ENCODE measurements around the gene KITLG. TPM values are rescaled to one million over a fixed set of nuclear protein-coding genes. Genes with fewer than 3 reads are reported as not detected.

The KITLG gene
- total RNA-seq, 2 experiments from 2014 or later, result not detected

GRCh38 chr12:88576866-88577265, 3.4 kb downstream of the KITLG start:
- no peaks in the 10 kb centered on the region for H3K9me2 ChIP-seq (ENCODE audit: insufficient read depth, low read length)
- TF ChIP-seq CTCF (conservative IDR thresholded peaks at IDR 0.05; ENCODE audit: low read length), result no peak
- TF ChIP-seq EZH2phosphoT487 (IDR thresholded peaks at IDR 0.05; ENCODE audit: borderline replicate concordance, low read depth, low read length), result no peak
- no TSS peak for BruUV-seq (replicated peaks)
- no peak overlapping the region for H3K4me3 ChIP-seq (ENCODE audit: low read depth, low read length, poor library complexity, severe bottlenecking)
- H4K20me1 ChIP-seq (ENCODE audit: insufficient read depth, low read length), result no peaks in the 10 kb centered on the region
- CTCF ChIA-PET (ENCODE audit: unreplicated experiment), result no interaction called here
- H3K27ac ChIP-seq (ENCODE audit: low read depth, low read length, poor library complexity, severe bottlenecking), result no peak overlapping the region
- POLR2A ChIA-PET, result no interaction called here
- intact Hi-C loops (cut with micrococcal nuclease; ENCODE audit: unreplicated experiment), result no loop called here
- no peaks in the 10 kb centered on the region for H3K79me2 ChIP-seq (ENCODE audit: insufficient read depth, low read depth, low read length)
- H3K9me3 ChIP-seq (ENCODE audit: low read length), result no peaks in the 10 kb centered on the region
- DNase-seq (ENCODE audit: low spot score), result no peak
- no peaks in the 10 kb centered on the region for H3K4me1 ChIP-seq (ENCODE audit: insufficient read depth, low read length, poor library complexity, severe bottlenecking)
- H2AFZ ChIP-seq (ENCODE audit: low read length), result no peak overlapping the region
- H3K4me2 ChIP-seq (ENCODE audit: low read length), result no peak overlapping the region
- no peaks in the 10 kb centered on the region for H3K36me3 ChIP-seq (ENCODE audit: insufficient read depth, low read length)

GRCh38 chr12:88575361-88575970, 4.8 kb downstream of the KITLG start:
- TF ChIP-seq CTCF (conservative IDR thresholded peaks at IDR 0.05; ENCODE audit: low read length), result no peak
- no peak overlapping the region for H3K27ac ChIP-seq (ENCODE audit: low read depth, low read length, poor library complexity, severe bottlenecking)
- no peaks in the 10 kb centered on the region for H3K9me2 ChIP-seq (ENCODE audit: insufficient read depth, low read length)
- H4K20me1 ChIP-seq (ENCODE audit: insufficient read depth, low read length), result no peaks in the 10 kb centered on the region
- intact Hi-C loops (cut with micrococcal nuclease; ENCODE audit: unreplicated experiment), result no loop called here
- H3K4me3 ChIP-seq (ENCODE audit: low read depth, low read length, poor library complexity, severe bottlenecking), result no peak overlapping the region
- POLR2A ChIA-PET, result no interaction called here
- H2AFZ ChIP-seq (ENCODE audit: low read length), result no peak overlapping the region
- CTCF ChIA-PET (ENCODE audit: unreplicated experiment), result no interaction called here
- H3K9me3 ChIP-seq (ENCODE audit: low read length), result no peaks in the 10 kb centered on the region
- no peak for DNase-seq (ENCODE audit: low spot score)
- no peaks in the 10 kb centered on the region for H3K36me3 ChIP-seq (ENCODE audit: insufficient read depth, low read length)
- BruUV-seq (replicated peaks), result no TSS peak
- H3K4me2 ChIP-seq (ENCODE audit: low read length), result no peak overlapping the region
- no peaks in the 10 kb centered on the region for H3K4me1 ChIP-seq (ENCODE audit: insufficient read depth, low read length, poor library complexity, severe bottlenecking)
- H3K79me2 ChIP-seq (ENCODE audit: insufficient read depth, low read depth, low read length), result no peaks in the 10 kb centered on the region

DNA sequence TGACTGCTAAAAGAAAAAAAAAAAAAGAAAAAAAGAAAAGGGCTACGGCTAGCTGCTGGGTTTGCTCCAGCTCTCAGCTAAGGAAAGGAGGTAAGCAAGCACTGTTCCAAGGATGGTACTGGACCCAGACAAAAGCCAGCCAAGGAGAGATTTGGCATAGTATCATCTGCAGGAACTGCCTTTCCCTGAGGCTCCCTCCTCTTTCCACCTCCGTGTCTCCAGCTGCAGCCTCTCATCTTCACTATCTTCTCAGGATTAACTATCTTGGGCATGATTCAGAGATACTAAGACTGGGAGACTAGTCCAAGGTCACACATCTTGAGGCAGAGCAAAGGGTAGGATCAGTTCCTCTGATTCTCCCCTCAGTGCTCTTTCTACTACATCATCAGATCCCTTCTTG, 6.0 kb downstream of the KITLG start:
- Histone ChIP-seq H3K4me3 (ENCODE audit: low read depth, low read length, poor library complexity, severe bottlenecking) (no peak overlapping the region), H3K27ac (ENCODE audit: low read depth, low read length, poor library complexity, severe bottlenecking) (no peak overlapping the region), H3K36me3 (ENCODE audit: insufficient read depth, low read length) (no peaks in the 10 kb centered on the region), H3K79me2 (ENCODE audit: insufficient read depth, low read depth, low read length) (no peaks in the 10 kb centered on the region), H3K9me2 (ENCODE audit: insufficient read depth, low read length) (no peaks in the 10 kb centered on the region), H3K4me1 (ENCODE audit: insufficient read depth, low read length, poor library complexity, severe bottlenecking) (no peaks in the 10 kb centered on the region), H3K4me2 (ENCODE audit: low read length) (no peak overlapping the region), H2AFZ (ENCODE audit: low read length) (no peak overlapping the region), H4K20me1 (ENCODE audit: insufficient read depth, low read length) (no peaks in the 10 kb centered on the region), H3K9me3 (ENCODE audit: low read length) (no peaks in the 10 kb centered on the region)
- DNase-seq (ENCODE audit: low spot score), result no peak
- BruUV-seq (replicated peaks), result no TSS peak
- ChIA-PET CTCF (ENCODE audit: unreplicated experiment) (no interaction called here), POLR2A (interaction anchor here (0.6 to 0.8 kb wide), 3 partner anchors 50 to 286 kb away, joined by 3 to 4 read pairs (median 3); no protein-coding TSS in a partner anchor)
- no peak for TF ChIP-seq CTCF (conservative IDR thresholded peaks at IDR 0.05; ENCODE audit: low read length)
- TF ChIP-seq EZH2phosphoT487 (IDR thresholded peaks at IDR 0.05; ENCODE audit: borderline replicate concordance, low read depth, low read length), result no peak
- intact Hi-C loops (cut with micrococcal nuclease; ENCODE audit: unreplicated experiment), result no loop called here

Data from OCI-LY7 (cell line).